Daoy (cell line): ENCODE results near the gene ZNF274. TPM values are rescaled to one million over a fixed set of nuclear protein-coding genes. Genes with fewer than 3 reads are reported as not detected.
A peak's percentile ranks its signal among the peaks of the same experiment; 100 is the strongest.
"Not testable (repeated sequence)": the region's sequence is repeated elsewhere in the genome, so short reads cannot be mapped to it uniquely, and the experiment has no call there.

ENCODE experiments used
- DNase-seq: peaks from one replicate; pipeline ENCODE4 v3.0.0-alpha.2; 2015; ENCODE audit warnings: low read depth
- total RNA-seq: library from RNA; depleted of rRNA; stranded (reverse); fragments of >200 nt; shearing (Covaris generic); gene quantifications from 2 replicates; pipeline ENCODE4 v1.2.3, GENCODE V29; 2014; rRNA removed

Gene ZNF274
- total RNA-seq, 1 experiment from 2014 or later, result 23.9 TPM

DNA sequence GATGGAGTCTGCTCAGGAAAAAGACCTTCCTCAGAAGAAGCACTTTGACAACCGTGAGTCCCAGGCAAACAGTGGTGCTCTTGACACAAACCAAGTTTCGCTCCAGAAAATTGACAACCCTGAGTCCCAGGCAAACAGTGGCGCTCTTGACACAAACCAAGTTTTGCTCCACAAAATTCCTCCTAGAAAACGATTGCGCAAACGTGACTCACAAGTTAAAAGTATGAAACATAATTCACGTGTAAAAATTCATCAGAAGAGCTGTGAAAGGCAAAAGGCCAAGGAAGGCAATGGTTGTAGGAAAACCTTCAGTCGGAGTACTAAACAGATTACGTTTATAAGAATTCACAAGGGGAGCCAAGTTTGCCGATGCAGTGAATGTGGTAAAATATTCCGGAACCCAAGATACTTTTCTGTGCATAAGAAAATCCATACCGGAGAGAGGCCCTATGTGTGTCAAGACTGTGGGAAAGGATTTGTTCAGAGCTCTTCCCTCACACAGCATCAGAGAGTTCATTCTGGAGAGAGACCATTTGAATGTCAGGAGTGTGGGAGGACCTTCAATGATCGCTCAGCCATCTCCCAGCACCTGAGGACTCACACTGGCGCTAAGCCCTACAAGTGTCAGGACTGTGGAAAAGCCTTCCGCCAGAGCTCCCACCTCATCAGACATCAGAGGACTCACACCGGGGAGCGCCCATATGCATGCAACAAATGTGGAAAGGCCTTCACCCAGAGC is 29.6 kb downstream of the ZNF274 start:
- no peak for DNase-seq

DNA sequence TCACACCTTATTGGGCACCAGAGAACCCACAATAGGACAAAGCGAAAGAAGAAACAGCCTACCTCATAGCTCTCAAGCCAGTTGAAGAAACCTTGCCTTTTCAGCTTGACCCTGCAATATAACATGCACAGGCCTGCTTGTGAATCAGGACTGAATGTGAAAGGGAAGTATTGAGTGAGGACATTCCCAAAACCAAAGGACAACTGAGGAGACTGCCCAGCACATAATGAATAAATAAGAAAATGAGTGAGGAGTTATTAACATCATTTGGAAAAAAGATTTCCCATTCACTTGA is 30.2 kb downstream of the ZNF274 start:
- no peak for DNase-seq

DNA sequence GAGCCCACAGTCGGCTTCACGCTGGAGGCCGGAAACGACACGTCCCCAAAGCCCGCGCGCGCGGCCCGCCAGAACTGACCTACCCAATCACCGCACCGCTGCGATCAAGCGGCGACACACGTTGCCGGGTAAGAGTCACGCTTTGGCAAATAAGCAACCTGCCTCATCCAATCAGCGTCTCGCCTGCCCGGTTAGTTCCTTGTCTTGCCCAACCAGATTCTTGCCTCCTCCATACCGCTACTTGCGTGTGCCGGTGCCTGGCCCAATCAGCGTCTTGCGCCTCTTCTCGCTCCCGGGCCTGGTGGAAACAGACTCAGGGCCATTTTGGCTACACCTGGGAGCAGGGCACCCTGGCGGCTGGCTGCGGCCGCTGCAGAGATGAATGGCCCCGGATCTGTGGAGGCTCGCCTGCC is 34.2 kb downstream of the ZNF274 start:
- no peak for DNase-seq

DNA sequence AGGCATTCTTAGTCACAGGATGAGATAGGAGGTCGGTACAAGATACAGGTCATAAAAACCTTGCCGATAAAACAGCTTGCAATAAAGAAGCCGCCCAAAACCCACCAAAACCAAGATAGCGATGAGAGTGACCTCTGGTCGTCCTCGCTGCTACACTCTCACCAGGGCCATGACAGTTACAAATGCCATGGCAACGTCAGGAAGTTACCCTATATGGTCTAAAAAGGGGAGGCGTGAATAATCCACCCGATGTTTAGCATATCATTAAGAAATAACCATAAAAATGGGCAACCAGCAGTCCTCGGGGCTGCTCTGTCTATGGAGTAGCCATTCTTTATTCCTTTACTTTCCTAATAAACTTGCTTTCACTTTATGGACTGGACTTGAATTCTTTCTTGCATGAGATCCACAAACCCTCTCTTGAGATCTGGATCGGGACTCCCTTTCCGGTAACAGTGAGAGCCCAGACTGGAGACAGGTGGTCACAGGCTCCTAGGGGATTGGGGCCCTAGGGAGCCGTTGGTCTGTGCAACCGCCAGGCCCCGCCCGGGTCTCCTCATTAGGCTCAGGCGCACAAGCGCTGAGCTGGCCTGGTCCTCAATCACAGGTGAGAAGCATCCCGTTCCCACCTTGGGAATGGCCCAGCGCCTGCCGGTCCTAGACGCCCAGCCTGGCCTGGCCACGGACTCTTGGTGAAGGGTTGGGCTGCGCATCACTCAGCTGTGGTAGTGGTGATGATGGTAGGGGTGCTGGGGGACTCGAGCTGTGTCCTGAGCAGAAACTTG is 34.9 kb downstream of the ZNF274 start:
- DNase-seq, result no peak

DNA sequence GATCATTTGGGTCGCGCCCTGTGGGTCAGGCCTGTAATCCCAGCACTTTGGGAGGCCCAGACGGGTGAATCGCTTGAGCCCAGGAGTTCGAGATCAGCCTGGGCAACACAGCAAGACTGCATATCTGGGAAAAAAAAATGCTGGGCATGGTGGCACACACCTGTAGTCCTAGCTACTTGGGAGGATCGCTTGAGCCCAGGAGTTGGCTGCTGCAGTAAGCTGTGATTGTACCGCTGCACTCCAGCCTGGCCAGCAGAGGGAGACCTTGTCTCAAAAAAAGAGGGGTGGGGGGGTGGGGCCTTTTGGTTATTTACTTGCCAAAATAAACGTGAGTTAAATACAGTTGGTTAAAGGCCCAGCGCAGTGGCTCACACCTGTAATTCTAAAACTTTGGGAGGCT is 36.0 kb downstream of the ZNF274 start:
- DNase-seq, result peak; percentile 27

DNA sequence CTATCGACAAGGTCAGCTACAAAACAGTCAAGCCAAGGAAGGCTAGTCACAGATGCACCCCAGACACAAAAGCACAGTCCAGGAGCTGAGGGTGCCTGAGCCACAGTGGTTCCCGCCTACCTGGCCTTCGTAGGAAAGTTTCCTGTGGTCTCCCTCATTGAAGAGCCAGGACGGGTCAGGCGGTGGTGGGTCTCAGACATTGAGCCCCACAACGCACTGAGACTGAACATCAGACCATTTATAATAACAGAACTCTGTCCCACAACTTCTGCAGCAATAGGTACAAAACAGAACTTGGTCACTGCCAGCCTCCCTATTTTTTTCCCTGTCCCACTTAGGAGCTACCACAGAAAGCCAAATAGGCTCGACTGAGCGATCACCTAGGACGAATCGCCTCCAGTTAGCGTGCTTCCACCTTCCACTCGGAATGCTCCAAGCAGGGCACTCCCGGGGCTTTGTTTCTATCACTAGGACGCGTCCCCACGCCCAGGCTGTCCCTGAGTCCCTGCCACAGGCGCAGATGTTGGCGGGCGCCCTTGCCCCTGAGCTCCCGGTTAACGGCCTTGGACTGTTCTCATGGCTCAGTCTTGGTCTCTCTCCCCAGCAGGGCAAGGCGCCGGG is 45.2 kb downstream of the ZNF274 start:
- no peak for DNase-seq

DNA sequence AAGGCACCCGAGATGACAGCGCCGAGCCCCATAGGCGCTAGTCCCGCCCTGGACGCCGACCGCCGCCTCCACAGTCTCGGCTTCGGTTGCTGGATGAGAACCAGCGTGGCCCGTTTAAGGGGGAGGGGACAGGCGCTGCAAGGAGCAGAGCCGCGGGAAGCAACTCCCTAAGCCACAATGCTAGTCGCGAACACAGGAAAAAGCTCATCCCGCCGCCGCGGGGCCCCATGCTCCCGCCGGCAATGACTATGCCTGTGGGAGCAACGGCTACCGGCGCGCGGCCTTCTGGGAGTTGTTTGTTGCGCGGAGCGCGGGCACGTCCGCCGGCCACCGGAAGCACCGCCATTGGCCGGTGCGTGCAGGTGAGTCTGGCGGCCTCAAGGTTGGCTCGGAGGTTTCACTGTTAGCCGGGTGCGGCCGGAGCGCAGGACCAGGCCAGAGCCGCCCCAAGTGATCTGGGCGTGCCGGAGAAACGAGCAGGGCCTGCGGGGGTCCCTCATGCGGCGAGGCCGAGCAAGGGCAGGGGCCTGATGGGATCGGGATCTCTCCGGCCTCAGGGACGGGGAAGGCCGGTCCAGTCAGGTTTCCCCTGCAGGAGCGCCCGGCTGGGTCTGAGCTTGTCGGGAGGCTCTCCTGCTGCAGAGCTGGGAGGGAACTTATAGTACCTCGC is 45.9 kb downstream of the ZNF274 start, which contains the start of gene ZNF544:
Gene ZNF544 (plus strand): TSS at position 330 of the 670 bp plus-strand sequence. CDS start 15,110 bp downstream, outside the sequence.
- peak; percentile 88 for DNase-seq

DNA sequence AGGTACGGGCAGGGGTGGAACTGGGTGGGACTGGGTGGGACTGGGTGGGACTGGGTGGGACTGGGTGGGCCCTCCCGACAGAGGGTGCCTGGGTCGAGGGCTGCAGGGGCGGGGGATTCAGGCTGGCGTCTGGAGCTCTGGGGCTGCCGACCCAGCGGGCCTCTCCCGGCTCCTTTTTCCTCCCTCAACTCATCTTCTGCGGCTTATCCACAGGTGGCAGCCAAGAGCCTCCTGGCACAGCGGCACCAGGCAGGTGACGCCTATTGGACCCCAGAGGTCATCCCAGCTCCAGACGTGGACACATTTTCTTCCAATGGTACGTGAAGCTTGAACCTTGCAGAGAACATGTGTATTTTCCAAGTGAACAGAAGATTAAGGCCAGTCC is 46.4 kb downstream of the ZNF274 start:
- DNase-seq, result peak; percentile 57

DNA sequence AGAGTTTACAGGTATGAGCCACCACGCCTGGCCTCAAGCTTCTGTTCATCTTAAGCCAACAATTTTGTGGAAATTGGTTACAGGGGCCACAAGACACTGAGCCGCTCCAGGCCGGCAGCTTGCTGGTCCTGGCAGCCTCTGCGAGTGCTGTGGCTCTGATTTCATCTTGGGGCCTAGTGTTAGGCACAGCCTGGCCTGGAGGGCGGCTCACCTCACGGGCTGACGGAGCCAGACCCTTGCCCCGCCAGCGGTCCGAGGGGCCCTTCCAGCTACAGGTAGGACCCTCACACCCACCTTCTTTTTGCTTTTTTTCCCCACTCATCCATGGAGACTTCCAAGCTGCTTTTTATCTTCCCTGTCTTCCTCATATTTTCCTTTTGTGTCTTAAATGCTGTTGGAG is 54.5 kb downstream of the ZNF274 start:
- DNase-seq, result no peak

DNA sequence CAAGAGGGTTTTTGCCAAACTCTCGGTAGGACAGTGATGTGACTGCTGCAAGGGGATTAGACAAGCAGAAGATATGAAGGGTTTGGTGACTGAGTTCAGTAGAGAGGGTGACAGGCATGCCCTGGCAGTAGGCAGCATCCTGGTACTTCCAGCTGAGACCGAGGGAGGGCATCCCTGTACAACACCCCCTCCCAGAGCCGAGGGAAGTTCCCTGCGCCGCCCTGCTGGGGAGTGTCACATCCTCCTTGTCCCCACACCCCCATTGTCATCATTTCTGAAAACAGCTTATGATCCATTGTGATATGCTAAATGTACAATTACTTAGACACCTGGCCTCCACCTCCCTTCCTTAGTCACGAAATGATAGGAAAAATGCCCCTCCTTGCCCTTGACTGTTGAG is 60.5 kb downstream of the ZNF274 start:
- no peak for DNase-seq

DNA sequence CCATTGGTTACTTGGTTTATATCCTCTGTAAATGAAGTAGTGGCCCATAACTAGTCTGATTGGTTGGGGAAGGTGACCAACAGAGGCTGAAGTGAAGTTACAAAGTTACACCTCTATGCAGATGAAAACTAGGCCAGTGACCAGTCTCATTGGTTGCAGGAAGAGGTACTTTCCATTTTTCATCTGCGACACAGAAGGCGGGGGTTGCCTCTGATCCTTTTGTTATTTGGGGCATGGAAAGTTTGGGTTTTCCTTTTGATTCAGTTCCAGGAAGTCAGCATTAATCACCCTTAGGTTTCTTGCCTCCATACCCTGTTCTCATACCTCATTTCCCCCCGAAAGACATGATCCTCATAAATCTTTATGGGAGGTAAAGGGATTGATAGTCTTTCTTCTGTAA is 66.0 kb downstream of the ZNF274 start:
- DNase-seq, result no peak

DNA sequence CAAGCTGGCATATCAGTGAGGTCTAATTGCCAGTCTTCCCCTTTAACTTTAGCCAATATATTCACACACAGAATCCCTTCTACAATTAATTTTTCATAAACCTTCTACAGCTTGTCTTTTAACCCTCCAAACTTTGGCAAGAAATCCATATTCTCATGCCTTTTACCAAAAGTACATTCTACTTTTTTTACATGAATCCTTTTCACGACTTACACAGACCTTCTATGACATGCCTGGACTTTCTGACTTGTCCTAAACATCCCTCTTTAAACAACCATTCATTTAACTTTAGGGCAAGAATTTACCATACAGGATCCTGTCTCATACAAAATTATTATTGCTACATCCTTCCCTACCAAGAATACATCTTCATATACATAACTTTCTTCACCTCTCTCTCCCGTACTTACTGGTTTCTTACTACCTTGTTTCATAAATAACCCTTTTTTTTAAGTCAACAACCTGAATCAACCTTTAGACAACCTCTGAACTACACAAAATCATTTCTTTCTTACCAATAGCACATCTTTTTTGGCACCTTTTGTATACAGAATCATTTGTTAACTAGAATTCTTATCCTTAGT is 69.3 kb downstream of the ZNF274 start:
- DNase-seq, result no peak

DNA sequence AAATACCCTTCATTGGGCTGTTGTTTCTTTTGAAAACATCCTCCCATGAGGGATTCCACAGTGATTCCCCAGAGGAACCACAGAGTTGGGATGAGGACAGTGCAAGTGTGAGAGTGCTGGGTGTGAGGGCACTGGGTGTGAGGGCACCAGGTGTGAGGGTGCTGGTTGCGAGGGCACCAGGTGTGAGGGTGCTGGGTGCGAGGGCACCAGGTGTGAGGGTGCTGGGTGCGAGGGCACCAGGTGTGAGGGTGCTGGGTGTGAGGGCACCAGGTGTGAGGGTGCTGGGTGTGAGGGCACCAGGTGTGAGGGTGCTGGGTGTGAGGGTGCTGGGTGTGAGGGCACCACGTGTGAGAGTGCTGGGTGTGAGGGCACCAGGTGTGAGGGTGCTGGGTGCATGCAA is 75.4 kb downstream of the ZNF274 start:
- not testable (repeated sequence) for DNase-seq

DNA sequence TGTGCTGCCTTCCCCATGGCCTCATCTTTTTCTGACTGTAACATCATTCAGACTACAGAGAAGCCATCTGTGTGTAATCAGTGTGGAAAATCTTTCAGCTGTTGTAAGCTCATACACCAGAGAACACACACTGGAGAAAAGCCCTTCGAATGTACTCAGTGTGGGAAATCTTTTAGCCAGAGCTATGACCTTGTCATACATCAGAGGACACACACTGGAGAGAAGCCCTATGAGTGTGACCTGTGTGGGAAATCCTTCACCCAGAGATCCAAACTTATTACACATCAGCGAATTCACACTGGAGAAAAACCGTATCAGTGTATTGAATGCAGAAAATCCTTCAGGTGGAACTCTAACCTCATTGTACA is 78.7 kb downstream of the ZNF274 start:
- DNase-seq, result no peak

DNA sequence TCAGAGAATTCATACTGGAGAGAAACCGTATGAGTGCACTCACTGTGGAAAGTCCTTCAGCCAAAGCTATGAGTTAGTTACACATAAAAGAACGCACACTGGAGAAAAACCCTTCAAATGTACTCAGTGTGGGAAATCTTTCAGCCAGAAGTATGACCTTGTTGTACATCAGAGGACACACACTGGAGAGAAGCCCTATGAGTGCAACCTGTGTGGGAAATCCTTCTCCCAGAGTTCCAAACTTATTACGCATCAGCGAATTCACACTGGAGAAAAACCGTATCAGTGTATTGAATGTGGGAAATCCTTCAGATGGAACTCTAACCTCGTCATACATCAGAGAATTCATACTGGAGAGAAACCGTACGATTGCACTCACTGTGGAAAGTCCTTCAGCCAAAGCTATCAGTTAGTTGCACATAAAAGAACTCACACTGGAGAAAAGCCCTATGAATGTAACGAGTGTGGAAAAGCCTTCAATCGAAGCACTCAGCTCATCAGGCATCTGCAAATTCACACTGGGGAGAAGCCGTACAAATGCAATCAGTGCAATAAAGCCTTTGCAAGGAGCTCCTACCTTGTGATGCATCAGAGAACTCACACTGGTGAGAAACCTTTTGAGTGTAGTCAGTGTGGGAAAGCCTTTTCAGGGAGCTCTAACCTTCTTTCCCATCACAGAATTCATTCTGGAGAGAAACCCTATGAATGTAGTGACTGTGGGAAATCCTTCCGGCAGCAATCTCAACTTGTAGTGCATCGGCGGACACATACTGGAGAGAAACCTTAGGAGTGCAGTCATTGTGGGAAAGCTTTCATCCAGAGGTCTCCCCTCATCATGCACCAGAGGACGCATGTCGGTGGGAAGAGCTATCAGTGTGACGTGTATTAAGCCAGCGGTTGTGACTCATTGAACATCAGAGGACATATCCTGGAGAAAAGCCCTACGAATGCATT is 79.4 kb downstream of the ZNF274 start:
- no peak for DNase-seq

DNA sequence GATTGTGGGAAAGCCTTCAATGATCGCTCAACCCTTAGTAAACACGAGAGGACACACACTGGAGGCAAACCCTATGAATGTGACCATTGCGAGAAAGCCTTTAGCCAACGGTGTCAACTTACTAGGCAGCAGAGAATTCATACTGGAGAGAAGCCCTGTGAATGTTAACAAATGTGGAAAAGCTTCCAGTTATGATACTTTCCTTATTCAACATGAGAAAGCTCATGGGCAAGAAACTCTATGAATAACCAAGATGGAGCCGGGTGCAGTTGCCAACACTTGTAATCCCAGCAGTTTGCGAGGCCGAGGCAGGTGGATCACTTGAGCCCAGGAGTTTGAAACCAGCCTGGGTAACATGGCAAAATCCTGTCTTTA is 80.0 kb downstream of the ZNF274 start:
- no peak for DNase-seq

Other genes with a start within 250 kb of the ZNF274 start
- 2.5 and 6.2 TPM in 2 replicates for gene ZNF418, start 247.7 kb upstream of the ZNF274 start, total RNA-seq
- gene ZNF256, start 235.4 kb upstream of the ZNF274 start, total RNA-seq, result 2.9 and 4.4 TPM in 2 replicates
- 0.11 TPM in 1 of 2 replicates, not detected in the other for gene C19orf18, start 208.5 kb upstream of the ZNF274 start, total RNA-seq
- 13.5 and 15.7 TPM in 2 replicates for gene ZNF606, start 180.2 kb upstream of the ZNF274 start, total RNA-seq
- gene ZSCAN1, start 149.0 kb upstream of the ZNF274 start, total RNA-seq, result not detected in 2 replicates
- gene ZNF135, start 123.8 kb upstream of the ZNF274 start, total RNA-seq, result 0.40 and 0.86 TPM in 2 replicates
- 7.7 and 8.0 TPM in 2 replicates for gene ZSCAN18, start 84.8 kb upstream of the ZNF274 start, total RNA-seq
- 1.3 and 1.8 TPM in 2 replicates for gene ZNF329, start 32.3 kb upstream of the ZNF274 start, total RNA-seq
- 71.7 and 90.7 TPM in 2 replicates for gene ZNF544, start 45.9 kb downstream of the ZNF274 start, total RNA-seq
- gene ZNF8, start 95.9 kb downstream of the ZNF274 start, total RNA-seq, result 3.1 and 3.5 TPM in 2 replicates
- 125 and 149 TPM in 2 replicates for gene ERVK3-1, start 122.3 kb downstream of the ZNF274 start, total RNA-seq
- 2.1 TPM in 2 replicates for gene ZSCAN22, start 143.9 kb downstream of the ZNF274 start, total RNA-seq
- 28.5 and 38.4 TPM in 2 replicates for gene A1BG, start 170.4 kb downstream of the ZNF274 start, total RNA-seq
- 1.5 and 2.7 TPM in 2 replicates for gene ZNF497, start 179.7 kb downstream of the ZNF274 start, total RNA-seq
- gene ZNF837, start 198.0 kb downstream of the ZNF274 start, total RNA-seq, result 4.2 and 5.0 TPM in 2 replicates
- gene RPS5, start 204.2 kb downstream of the ZNF274 start, total RNA-seq, result 3,633 and 5,016 TPM in 2 replicates
- not detected in 2 replicates for gene RNF225, start 212.6 kb downstream of the ZNF274 start, total RNA-seq
- gene ZNF584, start 225.6 kb downstream of the ZNF274 start, total RNA-seq, result 12.1 and 20.5 TPM in 2 replicates